KOPT-K1 (cell line): Measurements from ENCODE around the gene TTC28.

ENCODE experiments used
- H3K27ac ChIP-seq: fragments of 200-600 bp; sonication (generic); 2 replicates; pipeline ENCODE4 v1.5.1; 2016; ENCODE audit warnings: antibody characterized with exemption, mild to moderate bottlenecking, low read depth, low read length; ENCODE audit not compliant: poor library complexity, severe bottlenecking
- H3K36me3 ChIP-seq: fragments of 200-600 bp; sonication (generic); 2 replicates; pipeline ENCODE4 v1.5.1; 2017; ENCODE audit warnings: antibody characterized with exemption, mild to moderate bottlenecking, low read length, moderate library complexity; ENCODE audit not compliant: insufficient read depth
- H3K9me3 ChIP-seq: fragments of 200-600 bp; sonication (generic); 2 replicates; pipeline ENCODE4 v1.5.1; 2017; ENCODE audit warnings: antibody characterized with exemption, low read length, mild to moderate bottlenecking; ENCODE audit not compliant: insufficient read depth, poor library complexity, severe bottlenecking

The TTC28 gene

DNA sequence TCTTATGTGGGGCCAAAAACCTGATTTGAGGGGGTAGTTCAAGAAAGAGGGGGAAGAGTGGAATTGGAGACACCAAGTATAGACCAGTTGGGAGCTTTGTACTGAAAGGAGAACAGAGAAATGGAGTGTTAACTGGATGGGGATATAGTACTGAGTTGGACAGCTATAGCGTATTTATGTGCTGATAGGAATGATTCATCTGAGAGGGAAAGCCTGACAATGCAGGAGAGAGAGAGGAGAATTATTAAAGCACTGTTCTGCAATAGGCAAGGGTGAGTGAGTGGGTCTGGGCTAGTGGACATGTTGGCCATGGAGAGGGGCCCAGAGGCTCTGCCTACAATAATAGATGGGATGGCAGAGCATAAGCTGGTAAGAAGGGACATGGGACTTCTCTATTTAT is 707.7 kb downstream of the TTC28 start:
- peaks cover 9% of the 10 kb centered on the region for H3K9me3 ChIP-seq
- H3K27ac ChIP-seq: no peak overlapping the region
- H3K36me3 ChIP-seq: no peaks in the 10 kb centered on the region

DNA sequence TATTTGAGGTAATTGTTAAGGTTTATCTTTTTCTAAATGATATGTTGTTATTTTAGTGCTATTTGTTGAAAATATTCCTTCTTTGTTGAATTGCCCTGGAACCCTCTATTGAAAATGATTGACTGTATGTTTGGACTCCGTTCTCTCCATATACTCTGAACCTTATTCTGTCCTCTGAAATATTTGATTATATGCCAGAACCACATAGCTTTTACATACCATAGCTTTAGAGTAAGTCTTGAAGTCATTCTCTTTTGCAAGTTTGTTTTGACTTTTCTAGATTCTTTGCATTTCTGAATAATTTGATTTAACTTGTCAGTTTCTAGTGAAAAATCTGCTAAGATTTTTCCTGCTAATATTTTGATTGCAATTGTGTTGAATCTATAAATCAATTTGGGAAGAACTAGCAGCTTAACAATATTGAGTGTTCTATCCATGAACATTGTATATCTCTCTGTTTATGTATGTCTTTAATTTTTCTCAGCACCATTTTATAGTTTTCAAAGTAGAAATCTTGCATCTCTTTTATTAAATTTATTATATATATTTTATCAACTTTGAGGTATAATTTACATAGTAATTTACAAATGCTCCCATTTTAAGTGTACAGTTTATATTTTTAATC is 708.9 kb downstream of the TTC28 start:
- Histone ChIP-seq H3K27ac (no peak overlapping the region), H3K9me3 (peaks cover 9% of the 10 kb centered on the region), H3K36me3 (no peaks in the 10 kb centered on the region)

DNA sequence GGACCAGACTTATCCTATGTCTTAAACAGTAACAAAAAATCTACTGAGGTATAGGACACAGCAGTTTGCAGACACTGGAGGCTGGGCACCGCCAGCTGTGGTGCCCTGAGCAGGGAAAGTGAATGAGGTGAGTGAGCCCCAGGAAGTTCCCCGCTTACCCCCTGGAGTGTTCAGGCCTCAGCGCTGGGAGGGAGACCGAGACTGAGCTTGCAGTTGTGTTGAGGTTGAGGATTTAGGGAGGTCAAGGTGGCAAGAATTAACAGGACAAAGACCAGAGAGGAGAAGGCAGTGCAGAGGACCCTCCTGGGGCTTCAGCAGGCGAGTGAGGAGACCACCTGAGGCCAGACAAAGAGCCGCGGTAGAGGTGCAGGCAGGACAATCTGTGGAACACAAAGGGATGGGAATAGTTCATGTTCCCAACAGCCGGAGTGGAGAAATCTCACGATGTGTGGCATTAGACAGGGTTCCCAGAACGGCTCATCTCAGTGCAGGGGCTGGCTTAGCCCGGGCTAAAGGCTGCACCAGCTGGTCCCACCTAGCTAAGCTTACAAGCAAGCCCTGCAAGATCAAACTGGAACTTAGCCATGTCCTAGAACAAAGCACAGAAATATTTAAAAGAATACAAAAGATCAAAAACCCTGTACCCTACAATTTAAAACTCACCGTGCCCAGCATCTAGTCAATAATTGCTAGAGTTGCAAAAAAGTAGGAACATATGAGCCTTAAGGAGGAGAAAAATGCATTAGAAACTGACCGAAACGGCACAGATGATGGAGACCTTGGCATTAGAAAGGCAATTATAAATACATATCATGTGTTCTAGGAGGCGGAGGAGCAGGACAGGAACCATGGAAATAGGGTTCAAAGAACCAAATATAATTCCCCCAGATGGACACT is 713.2 kb downstream of the TTC28 start:
- Histone ChIP-seq H3K9me3 (peaks cover 9% of the 10 kb centered on the region), H3K36me3 (no peaks in the 10 kb centered on the region), H3K27ac (no peak overlapping the region)

DNA sequence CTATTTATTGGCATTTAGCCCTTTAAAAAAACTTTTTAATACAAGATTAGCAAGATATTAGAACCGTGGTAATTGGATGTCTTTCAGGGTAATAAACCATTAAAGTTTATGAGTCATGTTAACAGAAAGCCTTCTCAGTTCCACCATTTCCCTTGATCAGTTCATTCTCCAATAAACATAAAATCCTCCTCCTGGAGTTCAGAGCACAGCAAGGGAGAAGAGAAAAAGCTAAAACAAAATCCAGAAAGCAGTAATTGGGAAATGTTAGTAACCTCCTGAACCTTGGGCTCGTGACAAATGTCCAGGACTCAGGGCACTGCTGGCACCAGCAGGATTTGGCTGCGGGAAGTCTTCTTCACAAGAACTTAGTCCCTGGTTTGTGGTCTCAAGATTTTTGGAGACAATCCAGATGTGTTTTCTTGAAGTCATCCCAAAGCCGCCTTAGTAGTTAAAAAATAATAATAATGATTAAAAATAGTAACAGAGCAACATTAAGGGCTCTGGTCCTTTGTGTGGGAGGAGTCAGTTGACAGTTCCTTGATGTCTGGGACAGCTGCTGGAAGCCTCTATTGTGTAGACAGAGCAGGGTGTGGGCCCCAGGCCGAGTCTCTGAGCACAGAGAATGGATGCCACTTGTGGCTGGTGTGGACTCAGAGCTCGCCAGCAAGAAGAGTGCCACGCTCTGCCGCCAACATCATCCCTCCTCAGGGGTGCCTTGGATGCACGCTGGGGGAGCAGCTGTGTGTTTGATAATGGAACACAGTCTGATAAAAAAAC is 717.2 kb downstream of the TTC28 start:
- H3K27ac ChIP-seq: no peak overlapping the region
- H3K9me3 ChIP-seq: peaks cover 1% of the 10 kb centered on the region
- no peaks in the 10 kb centered on the region for H3K36me3 ChIP-seq

DNA sequence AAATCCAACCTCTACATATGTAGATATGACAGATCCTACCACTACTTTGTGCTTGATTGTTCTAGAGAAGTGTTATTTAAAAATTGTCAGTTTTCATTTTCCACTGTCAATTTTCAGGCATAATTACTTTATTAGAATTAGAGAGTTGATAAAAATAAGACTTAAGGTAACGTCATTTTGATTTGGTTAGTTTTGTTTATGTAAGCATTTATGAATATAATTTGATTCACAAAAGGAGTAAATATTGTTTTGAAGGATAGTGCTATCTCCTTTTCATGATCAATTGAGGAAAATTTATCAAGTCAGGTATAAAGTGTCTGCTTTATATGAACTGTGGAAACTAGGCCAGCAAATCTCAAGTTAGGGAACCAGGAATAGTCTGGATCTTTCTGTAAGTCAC is 718.0 kb downstream of the TTC28 start:
- H3K9me3 ChIP-seq: peaks cover 3% of the 10 kb centered on the region
- no peaks in the 10 kb centered on the region for H3K36me3 ChIP-seq
- H3K27ac ChIP-seq: no peak overlapping the region

DNA sequence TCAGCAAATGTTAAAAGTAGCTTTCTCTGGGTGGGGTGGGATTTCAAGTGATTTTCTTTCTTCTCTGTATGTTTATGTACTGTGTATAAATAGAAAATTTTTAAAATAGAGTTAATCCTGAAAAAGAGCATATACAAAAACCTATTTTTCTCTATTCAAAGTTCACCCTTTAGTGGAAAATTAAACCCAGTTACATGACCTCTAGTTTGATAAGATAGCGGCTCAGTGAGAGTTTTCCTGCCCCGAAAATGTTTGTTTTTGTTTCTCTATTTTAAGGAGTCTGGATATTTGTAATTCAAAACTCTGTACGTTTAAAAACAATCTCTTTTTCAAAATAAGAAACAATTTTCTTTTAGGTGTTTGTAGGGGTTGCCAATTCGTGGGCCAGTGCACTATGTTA is 718.5 kb downstream of the TTC28 start:
- Histone ChIP-seq H3K9me3 (peaks cover 3% of the 10 kb centered on the region), H3K36me3 (no peaks in the 10 kb centered on the region), H3K27ac (no peak overlapping the region)

DNA sequence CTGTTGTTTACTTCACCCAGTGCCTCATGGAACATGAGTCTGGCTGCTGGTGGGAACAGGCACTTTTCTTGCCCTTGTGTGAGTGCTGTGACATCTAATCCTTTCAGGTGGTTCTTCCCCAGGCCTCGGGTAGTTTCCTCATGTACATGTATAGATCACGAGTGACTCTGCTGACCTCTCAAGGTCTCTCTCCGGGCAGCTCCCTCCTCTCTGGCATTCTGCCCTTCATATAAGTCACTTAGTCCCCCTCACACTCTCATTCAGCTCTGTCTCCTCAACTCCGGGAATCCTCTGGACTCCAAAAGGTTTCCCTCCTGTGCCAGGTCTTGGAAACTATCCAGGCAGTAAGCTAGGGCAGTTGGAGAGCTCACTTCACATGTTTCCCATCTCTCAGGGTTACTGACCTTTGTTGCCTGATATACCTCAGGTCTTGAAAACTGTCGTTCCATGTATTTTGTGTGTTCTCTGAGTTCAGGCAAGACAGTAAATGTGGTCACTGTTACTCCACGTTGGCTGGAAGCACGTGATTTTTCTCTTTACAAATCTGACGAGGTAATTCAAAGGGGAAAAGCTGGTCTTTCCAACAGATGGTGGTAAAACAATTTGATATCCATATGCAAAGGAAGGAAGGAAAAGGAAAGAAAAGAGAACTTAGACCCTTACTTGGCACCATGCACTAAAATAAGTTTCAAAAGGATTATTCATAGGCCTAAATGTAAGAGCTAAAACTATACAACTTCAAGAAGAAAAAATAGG is 720.1 kb downstream of the TTC28 start:
- Histone ChIP-seq H3K36me3 (no peaks in the 10 kb centered on the region), H3K9me3 (peaks cover 3% of the 10 kb centered on the region)

DNA sequence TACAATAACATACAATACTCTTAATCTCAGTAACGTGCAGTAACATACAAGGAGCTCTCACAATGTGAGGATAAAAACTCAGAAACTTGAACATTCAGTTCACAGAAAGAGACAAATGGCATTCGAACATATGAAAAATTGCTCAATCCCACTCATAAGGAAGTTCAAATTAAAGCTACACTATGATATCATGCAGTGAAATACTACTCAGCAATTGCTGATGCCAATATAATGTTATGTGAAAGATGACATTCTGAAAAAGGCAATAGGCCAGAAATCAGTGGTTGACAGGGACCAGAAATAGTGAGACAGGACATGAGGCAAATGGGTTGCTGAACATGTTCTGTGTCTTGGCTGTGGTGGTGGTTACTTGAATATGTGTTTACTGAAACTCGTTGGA is 726.9 kb downstream of the TTC28 start:
- H3K9me3 ChIP-seq: peaks cover 3% of the 10 kb centered on the region
- H3K36me3 ChIP-seq: no peaks in the 10 kb centered on the region
- no peak overlapping the region for H3K27ac ChIP-seq

More for the DNA sequence above, 720.1 kb downstream of the TTC28 start:
- no peak overlapping the region for H3K27ac ChIP-seq

DNA sequence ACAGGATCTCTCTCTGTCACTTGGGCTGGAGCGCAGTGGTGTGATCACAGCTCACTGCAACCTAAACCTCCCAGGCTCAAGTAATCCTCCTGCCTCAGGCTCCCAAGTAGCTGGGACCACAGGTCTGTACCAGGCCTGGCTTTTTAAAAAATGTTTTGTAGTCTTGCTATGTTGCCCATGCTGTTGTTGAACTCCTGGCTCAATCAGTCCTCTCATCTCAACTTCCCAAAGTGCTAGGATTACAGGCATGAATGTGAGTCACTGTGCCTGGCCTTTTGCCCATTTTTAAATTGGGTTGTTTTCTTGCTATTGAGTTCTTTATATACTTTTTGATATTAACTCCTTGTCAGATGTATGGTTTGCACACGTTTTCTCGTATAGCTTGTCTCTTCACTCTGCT is 727.5 kb downstream of the TTC28 start:
- Histone ChIP-seq H3K36me3 (no peaks in the 10 kb centered on the region), H3K9me3 (no peaks in the 10 kb centered on the region), H3K27ac (no peak overlapping the region)

DNA sequence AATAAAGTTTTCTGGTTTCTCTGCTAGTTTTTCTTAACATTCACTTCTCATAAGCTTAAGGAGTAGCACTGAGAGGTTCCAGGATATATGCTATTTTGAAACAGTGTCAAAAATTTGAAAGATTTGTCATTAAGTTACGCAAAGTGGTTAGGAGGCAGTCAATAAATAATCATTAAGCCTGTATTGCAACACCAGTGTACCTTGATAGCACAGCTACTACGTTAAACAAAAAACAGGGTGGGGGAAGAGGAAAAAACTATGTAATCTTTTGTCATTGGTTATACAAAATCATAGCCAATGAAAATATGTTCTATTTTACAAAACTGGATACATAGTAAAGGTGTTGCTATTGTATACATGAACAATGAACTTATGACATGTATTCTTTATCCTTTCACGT is 730.2 kb downstream of the TTC28 start:
- Histone ChIP-seq H3K36me3 (no peaks in the 10 kb centered on the region), H3K27ac (no peak overlapping the region), H3K9me3 (no peaks in the 10 kb centered on the region)

DNA sequence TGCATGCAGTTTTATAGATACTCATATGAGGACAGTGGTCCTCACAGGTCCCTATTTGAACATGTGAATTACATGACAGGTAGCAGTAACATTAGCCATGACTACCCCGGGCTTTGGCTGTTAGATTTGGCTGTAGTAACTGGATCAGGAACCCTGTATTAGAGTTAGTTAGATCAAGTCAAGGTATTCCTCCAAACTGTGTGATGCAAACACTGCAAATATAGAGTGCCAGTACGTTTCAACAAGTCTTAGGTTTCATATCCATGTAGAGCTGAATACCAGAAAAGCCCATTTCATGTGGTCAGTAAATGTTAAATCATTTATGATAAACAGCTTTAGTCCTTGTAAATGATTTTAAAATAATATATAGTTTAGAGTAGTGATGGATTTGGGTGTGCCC is 731.1 kb downstream of the TTC28 start:
- Histone ChIP-seq H3K27ac (no peak overlapping the region), H3K36me3 (no peaks in the 10 kb centered on the region), H3K9me3 (no peaks in the 10 kb centered on the region)

DNA sequence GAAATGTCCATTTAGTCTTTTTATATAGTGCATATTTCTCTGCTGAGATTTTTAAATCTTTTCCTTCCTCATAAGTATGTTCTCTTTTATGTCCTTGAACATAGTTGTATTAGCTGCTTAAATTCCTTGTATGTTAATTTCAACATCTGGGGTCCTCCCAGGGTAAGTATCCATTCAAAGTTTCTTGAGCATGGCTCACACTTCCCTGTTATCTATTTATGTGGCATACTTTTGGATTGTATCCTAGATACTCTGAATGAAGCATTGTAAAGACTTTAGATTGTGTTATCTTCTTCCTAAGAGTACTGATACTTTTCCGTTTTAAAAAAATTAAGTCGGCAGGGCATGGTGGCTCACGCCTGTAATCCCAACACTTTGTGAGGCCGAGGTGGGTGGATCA is 732.2 kb downstream of the TTC28 start:
- no peaks in the 10 kb centered on the region for H3K9me3 ChIP-seq
- H3K36me3 ChIP-seq: no peaks in the 10 kb centered on the region
- no peak overlapping the region for H3K27ac ChIP-seq

DNA sequence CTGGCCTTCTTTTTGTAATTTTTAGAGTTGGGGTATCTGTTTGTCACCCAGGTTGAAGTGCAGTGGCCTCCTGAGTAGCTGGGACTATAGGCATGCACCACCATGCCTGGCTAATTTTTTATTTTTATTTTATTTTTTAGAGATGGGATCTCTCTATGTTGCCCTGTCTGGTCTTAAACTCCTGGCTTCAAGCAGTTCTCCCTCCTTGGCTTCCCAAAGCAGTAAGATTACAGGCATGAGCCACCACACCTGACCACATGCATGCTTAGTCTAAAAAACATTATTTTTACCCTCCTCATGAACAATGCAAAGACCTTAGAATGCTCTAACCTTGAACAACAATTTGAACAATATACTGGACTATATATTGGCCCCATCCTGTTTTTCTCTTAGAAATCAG is 738.5 kb downstream of the TTC28 start:
- Histone ChIP-seq H3K36me3 (no peaks in the 10 kb centered on the region), H3K27ac (no peak overlapping the region), H3K9me3 (no peaks in the 10 kb centered on the region)

DNA sequence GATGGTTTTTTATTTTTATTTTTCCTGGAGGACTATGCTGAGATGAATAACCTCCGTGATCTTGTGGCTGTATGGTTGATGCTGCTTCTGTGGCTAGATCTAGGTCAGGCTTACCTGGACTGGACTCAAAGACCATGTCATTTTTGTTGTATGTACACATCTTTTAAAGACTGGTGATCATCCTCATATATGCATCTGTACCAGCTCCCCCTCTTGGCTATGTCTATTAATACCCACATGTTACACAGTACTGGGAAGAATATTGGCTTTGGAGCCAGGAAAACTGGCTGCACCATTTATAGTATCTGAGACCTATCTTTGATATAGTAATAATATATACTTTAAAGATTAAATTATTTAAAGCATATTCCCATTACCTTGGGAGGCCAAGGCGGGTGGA is 742.2 kb downstream of the TTC28 start:
- peaks cover 12% of the 10 kb centered on the region; the same call in 1 of the 2 replicates for H3K36me3 ChIP-seq

DNA sequence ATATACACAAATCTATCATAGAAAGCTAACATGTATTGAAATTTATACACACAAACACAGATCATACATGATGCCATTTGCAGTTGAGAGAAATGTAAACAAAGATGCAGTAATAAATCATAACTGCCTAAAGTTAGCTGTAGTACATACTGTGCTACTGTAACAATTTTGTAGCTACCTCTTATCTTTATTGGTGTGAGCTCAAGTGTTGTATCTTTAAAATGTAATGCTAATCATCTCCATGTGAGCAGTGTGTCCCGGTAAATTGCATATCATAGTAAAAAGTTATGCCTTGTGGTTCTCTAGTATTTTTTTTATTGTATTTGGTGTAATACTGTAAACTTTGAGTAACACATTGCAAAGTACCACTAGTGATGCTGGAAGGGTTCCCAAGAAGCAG is 743.7 kb downstream of the TTC28 start:
- peaks cover 12% of the 10 kb centered on the region; the same call in 1 of the 2 replicates for H3K36me3 ChIP-seq
- H3K9me3 ChIP-seq: no peaks in the 10 kb centered on the region
- H3K27ac ChIP-seq: no peak overlapping the region

More for the DNA sequence above, 742.2 kb downstream of the TTC28 start:
- H3K27ac ChIP-seq: no peak overlapping the region
- H3K9me3 ChIP-seq: no peaks in the 10 kb centered on the region
